Measurements from ENCODE around the gene ZNF486. TPM values are rescaled to one million over a fixed set of nuclear protein-coding genes. Genes with fewer than 3 reads are reported as not detected.

The ZNF486 gene
- total and polyA plus RNA-seq, 4 experiments from 2014 or later, result 1.7 to 11.7 (median 8.6) TPM

GRCh38 chr19:20153281-20153680 is 13.7 kb upstream of the ZNF486 start:
- Mint-ChIP-seq H3K4me1 (no peaks in the 10 kb centered on the region), H3K36me3 (no peaks in the 10 kb centered on the region), H3K9me3 (peaks cover 0 to 9% (median 0%) of the 10 kb centered on the region in 8 donors), H3K27ac (no peak overlapping the region), H3K4me3 (no peak overlapping the region), H3K27me3 (no peaks in the 10 kb centered on the region)
- H3K27ac ChIP-seq (ENCODE audit: low read depth, low read length), result no peak overlapping the region
- H3K9me3 ChIP-seq (ENCODE audit: control insufficient read depth in 1 of 2, low read length in 2 of 2), result no peaks in the 10 kb centered on the region
- CTCF ChIA-PET (ENCODE audit: partially characterized antibody), result interaction anchor here (0.8 kb wide), 1 partner anchor 12 kb away, joined by 3 read pairs; no protein-coding TSS in a partner anchor
- no peaks in the 10 kb centered on the region for H3K27me3 ChIP-seq (ENCODE audit: insufficient read depth, low read length)
- intact Hi-C loops (cut with micrococcal nuclease), result no loop called here
- no peaks in the 10 kb centered on the region for H3K4me1 ChIP-seq (ENCODE audit: insufficient read depth, low read length)
- H3K36me3 ChIP-seq (ENCODE audit: insufficient read depth, low read length), result no peaks in the 10 kb centered on the region
- no peak overlapping the region for H3K4me3 ChIP-seq (ENCODE audit: low read length in 2 of 2)
- POLR2A ChIA-PET (ENCODE audit: partially characterized antibody), result no interaction called here
- no peak for DNase-seq

GRCh38 chr19:20154636-20155035 is 12.4 kb upstream of the ZNF486 start:
- peaks cover 0 to 2% (median 0%) of the 10 kb centered on the region in 4 donors for H3K4me1 Mint-ChIP-seq
- no peaks in the 10 kb centered on the region for H3K27me3 Mint-ChIP-seq
- CTCF ChIA-PET (ENCODE audit: partially characterized antibody), result no interaction called here
- no peak overlapping the region for H3K4me3 Mint-ChIP-seq
- Histone ChIP-seq H3K27ac (ENCODE audit: low read depth, low read length) (no peak overlapping the region), H3K36me3 (ENCODE audit: insufficient read depth, low read length) (no peaks in the 10 kb centered on the region), H3K9me3 (ENCODE audit: control insufficient read depth in 1 of 2, low read length in 2 of 2) (no peaks in the 10 kb centered on the region), H3K4me3 (ENCODE audit: low read length in 2 of 2) (no peak overlapping the region), H3K4me1 (ENCODE audit: insufficient read depth, low read length) (no peaks in the 10 kb centered on the region), H3K27me3 (ENCODE audit: insufficient read depth, low read length) (no peaks in the 10 kb centered on the region)
- no peak for DNase-seq
- POLR2A ChIA-PET (ENCODE audit: partially characterized antibody), result no interaction called here
- no peak overlapping the region for H3K27ac Mint-ChIP-seq
- H3K36me3 Mint-ChIP-seq, result no peaks in the 10 kb centered on the region
- intact Hi-C loops (cut with micrococcal nuclease), result no loop called here
- H3K9me3 Mint-ChIP-seq, result peaks cover 0 to 15% (median 2%) of the 10 kb centered on the region in 8 donors

GRCh38 chr19:20162821-20163220 is 4.2 kb upstream of the ZNF486 start:
- H3K36me3 Mint-ChIP-seq, result peaks cover 0 to 7% of the 10 kb centered on the region in 2 donors

GRCh38 chr19:20164456-20164855 is 2.6 kb upstream of the ZNF486 start:
- Histone ChIP-seq H3K4me3 (ENCODE audit: low read length in 2 of 2) (no peak overlapping the region), H3K36me3 (ENCODE audit: insufficient read depth, low read length) (no peaks in the 10 kb centered on the region), H3K27ac (ENCODE audit: low read depth, low read length) (no peak overlapping the region), H3K9me3 (ENCODE audit: control insufficient read depth in 1 of 2, low read length in 2 of 2) (no peaks in the 10 kb centered on the region), H3K27me3 (ENCODE audit: insufficient read depth, low read length) (no peaks in the 10 kb centered on the region), H3K4me1 (ENCODE audit: insufficient read depth, low read length) (peaks cover 23% of the 10 kb centered on the region)
- H3K4me1 Mint-ChIP-seq, result peaks cover 16 to 38% (median 28%) of the 10 kb centered on the region in 4 donors
- ChIA-PET POLR2A (ENCODE audit: partially characterized antibody) (no interaction called here), CTCF (ENCODE audit: partially characterized antibody) (interaction anchor here (1.2 kb wide), 1 partner anchor 12 kb away, joined by 3 read pairs; no protein-coding TSS in a partner anchor)
- peaks cover 2 to 9% of the 10 kb centered on the region in 2 donors for H3K36me3 Mint-ChIP-seq
- no peak overlapping the region for H3K27ac Mint-ChIP-seq
- intact Hi-C loops (cut with micrococcal nuclease), result no loop called here
- H3K27me3 Mint-ChIP-seq, result no peaks in the 10 kb centered on the region
- H3K4me3 Mint-ChIP-seq, result no peak overlapping the region
- H3K9me3 Mint-ChIP-seq, result peaks cover 0 to 8% (median 3%) of the 10 kb centered on the region in 8 donors
- DNase-seq, result no peak

More at GRCh38 chr19:20162821-20163220, 4.2 kb upstream of the ZNF486 start:
- Mint-ChIP-seq H3K4me1 (peaks cover 16 to 34% (median 25%) of the 10 kb centered on the region in 4 donors), H3K4me3 (peak overlapping the region in 6 of 8 donors; percentile 14 to 73 (median 57)), H3K27me3 (no peaks in the 10 kb centered on the region), H3K9me3 (peaks cover 0 to 10% (median 6%) of the 10 kb centered on the region in 8 donors), H3K27ac (no peak overlapping the region)
- ChIA-PET CTCF (ENCODE audit: partially characterized antibody) (no interaction called here), POLR2A (ENCODE audit: partially characterized antibody) (no interaction called here)
- H3K36me3 ChIP-seq (ENCODE audit: insufficient read depth, low read length), result no peaks in the 10 kb centered on the region
- peaks cover 20% of the 10 kb centered on the region for H3K4me1 ChIP-seq (ENCODE audit: insufficient read depth, low read length)
- DNase-seq, result peak in 3 of 5 donors; percentile 12 to 39 (median 16)
- H3K27ac ChIP-seq (ENCODE audit: low read depth, low read length), result no peak overlapping the region
- no peaks in the 10 kb centered on the region for H3K9me3 ChIP-seq (ENCODE audit: control insufficient read depth in 1 of 2, low read length in 2 of 2)
- no peaks in the 10 kb centered on the region for H3K27me3 ChIP-seq (ENCODE audit: insufficient read depth, low read length)
- no peak overlapping the region for H3K4me3 ChIP-seq (ENCODE audit: low read length in 2 of 2)
- intact Hi-C loops (cut with micrococcal nuclease), result no loop called here

GRCh38 chr19:20165971-20166592 is 932 bp upstream of the ZNF486 start:
- POLR2A ChIA-PET (ENCODE audit: partially characterized antibody), result interaction anchor here (1.0 to 2.2 kb wide), 11 partner anchors 72 to 1339 kb away, joined by 3 to 18 read pairs (median 6); partner anchors contain the start of genes ZNF101, ZNF429, ZNF493 and ZNF626
- Histone ChIP-seq H3K9me3 (ENCODE audit: control insufficient read depth in 1 of 2, low read length in 2 of 2) (no peaks in the 10 kb centered on the region), H3K27ac (ENCODE audit: low read depth, low read length) (no peak overlapping the region), H3K4me1 (ENCODE audit: insufficient read depth, low read length) (peaks cover 23% of the 10 kb centered on the region), H3K4me3 (ENCODE audit: low read length in 2 of 2) (no peak overlapping the region), H3K36me3 (ENCODE audit: insufficient read depth, low read length) (no peaks in the 10 kb centered on the region), H3K27me3 (ENCODE audit: insufficient read depth, low read length) (no peaks in the 10 kb centered on the region)
- H3K36me3 Mint-ChIP-seq, result peaks cover 11 to 17% of the 10 kb centered on the region in 2 donors
- CTCF ChIA-PET (ENCODE audit: partially characterized antibody), result interaction anchor here (1.0 to 1.2 kb wide), 2 partner anchors 13 to 168 kb away, joined by 3 read pairs; no protein-coding TSS in a partner anchor
- intact Hi-C loops (cut with micrococcal nuclease), result loop anchor here (2.0 to 5.0 kb wide), 3 partner anchors 71 to 496 kb away; partner anchors contain the start of genes ZNF626 and ZNF682
- no peak for DNase-seq
- H3K9me3 Mint-ChIP-seq, result peaks cover 0 to 12% (median 5%) of the 10 kb centered on the region in 8 donors
- peak overlapping the region in 2 of 7 donors; percentile 18 to 66 for H3K27ac Mint-ChIP-seq
- H3K27me3 Mint-ChIP-seq, result no peaks in the 10 kb centered on the region
- no peak overlapping the region for H3K4me3 Mint-ChIP-seq
- peaks cover 22 to 47% (median 35%) of the 10 kb centered on the region in 4 donors for H3K4me1 Mint-ChIP-seq

GRCh38 chr19:20167651-20168122 is 673 bp downstream of the ZNF486 start:
- Histone ChIP-seq H3K27ac (ENCODE audit: low read depth, low read length) (peak overlapping the region; percentile 73), H3K4me1 (ENCODE audit: insufficient read depth, low read length) (peaks cover 16% of the 10 kb centered on the region), H3K4me3 (ENCODE audit: low read length in 2 of 2) (peak overlapping the region; percentile 39 to 87), H3K9me3 (ENCODE audit: control insufficient read depth in 1 of 2, low read length in 2 of 2) (no peaks in the 10 kb centered on the region), H3K27me3 (ENCODE audit: insufficient read depth, low read length) (no peaks in the 10 kb centered on the region), H3K36me3 (ENCODE audit: insufficient read depth, low read length) (no peaks in the 10 kb centered on the region)
- H3K27ac Mint-ChIP-seq, result peak overlapping the region; percentile 89 to 97 (median 94)
- DNase-seq, result peak in 1 of 5 donors; percentile 6
- H3K36me3 Mint-ChIP-seq, result peaks cover 21 to 27% of the 10 kb centered on the region in 2 donors
- ChIA-PET CTCF (ENCODE audit: partially characterized antibody) (interaction anchor here (1.1 kb wide), 1 partner anchor 88 kb away, joined by 3 read pairs; no protein-coding TSS in a partner anchor), POLR2A (ENCODE audit: partially characterized antibody) (interaction anchor here (0.7 to 2.2 kb wide), 13 partner anchors 23 to 1684 kb away, joined by 3 to 18 read pairs (median 6); partner anchors contain the start of genes ZNF14, ZNF429, ZNF626 and ZNF66)
- peaks cover 19 to 49% (median 34%) of the 10 kb centered on the region in 4 donors for H3K4me1 Mint-ChIP-seq
- no peaks in the 10 kb centered on the region for H3K27me3 Mint-ChIP-seq
- peaks cover 0 to 24% (median 5%) of the 10 kb centered on the region in 8 donors for H3K9me3 Mint-ChIP-seq
- H3K4me3 Mint-ChIP-seq, result peak overlapping the region; percentile 95 to 99 (median 98)
- intact Hi-C loops (cut with micrococcal nuclease), result loop anchor here (1.0 to 5.0 kb wide), 4 partner anchors 70 to 495 kb away; partner anchors contain the start of genes ZNF626 and ZNF682

GRCh38 chr19:20171285-20171684 is 4.3 kb downstream of the ZNF486 start:
- no peak overlapping the region for H3K4me3 ChIP-seq (ENCODE audit: low read length in 2 of 2)
- POLR2A ChIA-PET (ENCODE audit: partially characterized antibody), result no interaction called here

More at GRCh38 chr19:20171285-20171684, 4.3 kb downstream of the ZNF486 start:
- Mint-ChIP-seq H3K4me1 (peaks cover 9 to 37% (median 25%) of the 10 kb centered on the region in 4 donors), H3K27me3 (no peaks in the 10 kb centered on the region), H3K36me3 (peaks cover 31 to 36% of the 10 kb centered on the region in 2 donors), H3K9me3 (peaks cover 0 to 29% (median 3%) of the 10 kb centered on the region in 8 donors), H3K27ac (peak overlapping the region in 1 of 7 donors; percentile 32), H3K4me3 (peak overlapping the region in 1 of 8 donors; percentile 15)
- H3K4me1 ChIP-seq (ENCODE audit: insufficient read depth, low read length), result peaks cover 7% of the 10 kb centered on the region
- H3K27ac ChIP-seq (ENCODE audit: low read depth, low read length), result no peak overlapping the region
- DNase-seq, result no peak
- no peaks in the 10 kb centered on the region for H3K27me3 ChIP-seq (ENCODE audit: insufficient read depth, low read length)
- CTCF ChIA-PET (ENCODE audit: partially characterized antibody), result no interaction called here
- no peaks in the 10 kb centered on the region for H3K36me3 ChIP-seq (ENCODE audit: insufficient read depth, low read length)
- intact Hi-C loops (cut with micrococcal nuclease), result no loop called here
- no peaks in the 10 kb centered on the region for H3K9me3 ChIP-seq (ENCODE audit: control insufficient read depth in 1 of 2, low read length in 2 of 2)

Data from CD4-positive, alpha-beta memory T cell (primary cell).